Uterus (tissue), 2 donors: Measurements from ENCODE around the gene PCLAF.

Source experiments
- POLR2A ChIP-seq, 2 donors: fragments of 450-650 bp; IDR thresholded peaks; one replicate each; pipeline ENCODE4 v1.6.1; 2016; ENCODE audit warnings: antibody characterized with exemption in 2 of 2, mild to moderate bottlenecking in 1 of 2, moderate library complexity in 1 of 2
- TF ChIP-seq, protein P1 (sequence below), 4 experiments: fragments of 200-600 bp in 2 of 4; fragments of 450-650 bp in 2 of 4; sonication (generic) in 2 of 4; IDR thresholded peaks; one replicate each; pipeline ENCODE4 v1.5.1; 2016 to 2019; ENCODE audit warnings: antibody characterized with exemption in 4 of 4, mild to moderate bottlenecking in 2 of 4, moderate library complexity in 1 of 4

DNA sequence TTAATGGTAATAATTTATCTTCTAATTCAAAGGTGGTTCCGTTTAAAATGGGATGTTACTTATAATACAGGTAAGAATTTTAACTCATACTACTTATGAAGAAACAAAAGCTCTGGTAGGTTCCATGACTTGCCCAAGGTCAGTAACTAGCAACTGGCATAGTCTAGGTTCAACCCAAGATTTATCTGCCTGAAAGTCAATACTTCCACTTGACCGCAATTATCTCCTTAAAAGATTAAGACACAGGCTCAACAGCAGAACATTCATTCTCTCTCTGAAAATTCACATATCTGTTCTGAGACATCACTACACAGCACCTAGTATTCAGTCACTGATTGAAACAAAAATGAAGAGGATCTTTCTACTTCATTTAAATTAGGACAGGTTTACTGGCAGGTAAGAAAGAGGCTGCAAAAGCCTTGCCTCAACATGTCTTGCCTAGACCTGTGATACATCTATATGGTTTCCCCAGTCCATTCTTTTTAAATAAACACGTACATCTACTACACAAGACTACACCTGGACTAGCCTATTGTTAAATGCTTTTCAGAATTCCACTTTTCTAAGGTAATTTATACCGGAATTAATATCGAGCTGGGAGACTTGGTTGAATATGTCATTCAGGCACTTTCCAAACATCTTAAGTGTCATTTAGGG lies 26.4 kb downstream of the PCLAF start:
- TF ChIP-seq, protein P1, sequence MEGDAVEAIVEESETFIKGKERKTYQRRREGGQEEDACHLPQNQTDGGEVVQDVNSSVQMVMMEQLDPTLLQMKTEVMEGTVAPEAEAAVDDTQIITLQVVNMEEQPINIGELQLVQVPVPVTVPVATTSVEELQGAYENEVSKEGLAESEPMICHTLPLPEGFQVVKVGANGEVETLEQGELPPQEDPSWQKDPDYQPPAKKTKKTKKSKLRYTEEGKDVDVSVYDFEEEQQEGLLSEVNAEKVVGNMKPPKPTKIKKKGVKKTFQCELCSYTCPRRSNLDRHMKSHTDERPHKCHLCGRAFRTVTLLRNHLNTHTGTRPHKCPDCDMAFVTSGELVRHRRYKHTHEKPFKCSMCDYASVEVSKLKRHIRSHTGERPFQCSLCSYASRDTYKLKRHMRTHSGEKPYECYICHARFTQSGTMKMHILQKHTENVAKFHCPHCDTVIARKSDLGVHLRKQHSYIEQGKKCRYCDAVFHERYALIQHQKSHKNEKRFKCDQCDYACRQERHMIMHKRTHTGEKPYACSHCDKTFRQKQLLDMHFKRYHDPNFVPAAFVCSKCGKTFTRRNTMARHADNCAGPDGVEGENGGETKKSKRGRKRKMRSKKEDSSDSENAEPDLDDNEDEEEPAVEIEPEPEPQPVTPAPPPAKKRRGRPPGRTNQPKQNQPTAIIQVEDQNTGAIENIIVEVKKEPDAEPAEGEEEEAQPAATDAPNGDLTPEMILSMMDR (IDR thresholded peaks at IDR 0.05): no peak
- TF ChIP-seq POLR2A (IDR thresholded peaks at IDR 0.05): no peak
